Measurements from ENCODE around the gene AGMO. TPM values are rescaled to one million over a fixed set of nuclear protein-coding genes. Genes with fewer than 3 reads are reported as not detected.

AGMO gene
- total and polyA plus RNA-seq, 7 donors: 0.16 to 0.42 (median 0.36) TPM; not detected in 4

DNA sequence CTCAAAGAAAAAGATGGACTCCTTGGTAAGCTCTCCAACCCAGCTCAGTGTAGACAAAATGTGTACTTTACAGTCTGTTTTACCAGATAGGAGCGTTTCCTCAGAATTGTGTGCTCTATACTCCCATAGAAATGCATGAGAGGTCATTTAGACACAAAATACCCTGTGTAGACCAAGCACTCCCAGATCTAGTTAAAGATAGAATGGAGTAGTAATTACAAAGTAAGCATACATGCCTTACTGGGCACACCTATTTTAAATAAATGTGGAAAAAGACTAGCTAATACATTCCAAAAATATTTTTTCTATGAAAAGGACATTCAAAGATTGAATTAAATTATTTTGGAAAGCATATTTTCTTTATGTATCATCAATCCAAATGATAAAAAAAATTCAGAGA lies 387.3 kb downstream of the AGMO start:
- no peak for DNase-seq
- no peak overlapping the region for H3K4me3 ChIP-seq
- intact Hi-C loops (cut with DNase I): no loop called here
- TF ChIP-seq, protein P1, sequence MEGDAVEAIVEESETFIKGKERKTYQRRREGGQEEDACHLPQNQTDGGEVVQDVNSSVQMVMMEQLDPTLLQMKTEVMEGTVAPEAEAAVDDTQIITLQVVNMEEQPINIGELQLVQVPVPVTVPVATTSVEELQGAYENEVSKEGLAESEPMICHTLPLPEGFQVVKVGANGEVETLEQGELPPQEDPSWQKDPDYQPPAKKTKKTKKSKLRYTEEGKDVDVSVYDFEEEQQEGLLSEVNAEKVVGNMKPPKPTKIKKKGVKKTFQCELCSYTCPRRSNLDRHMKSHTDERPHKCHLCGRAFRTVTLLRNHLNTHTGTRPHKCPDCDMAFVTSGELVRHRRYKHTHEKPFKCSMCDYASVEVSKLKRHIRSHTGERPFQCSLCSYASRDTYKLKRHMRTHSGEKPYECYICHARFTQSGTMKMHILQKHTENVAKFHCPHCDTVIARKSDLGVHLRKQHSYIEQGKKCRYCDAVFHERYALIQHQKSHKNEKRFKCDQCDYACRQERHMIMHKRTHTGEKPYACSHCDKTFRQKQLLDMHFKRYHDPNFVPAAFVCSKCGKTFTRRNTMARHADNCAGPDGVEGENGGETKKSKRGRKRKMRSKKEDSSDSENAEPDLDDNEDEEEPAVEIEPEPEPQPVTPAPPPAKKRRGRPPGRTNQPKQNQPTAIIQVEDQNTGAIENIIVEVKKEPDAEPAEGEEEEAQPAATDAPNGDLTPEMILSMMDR (IDR thresholded peaks at IDR 0.05): no peak
- no peak for TF ChIP-seq POLR2A (IDR thresholded peaks at IDR 0.05)
- TF ChIP-seq POLR2AphosphoS5 (IDR thresholded peaks at IDR 0.05): no peak
- no peak for TF ChIP-seq EP300 (IDR thresholded peaks at IDR 0.05)
- no peaks in the 10 kb centered on the region for H3K36me3 ChIP-seq
- no peaks in the 10 kb centered on the region for H3K9me3 ChIP-seq
- no peaks in the 10 kb centered on the region for H3K27me3 ChIP-seq
- no peak overlapping the region for H3K27ac ChIP-seq
- 23 to 51% methylated on average over 1 of the region's 1 CpG for WGBS, 2 donors
- no peaks in the 10 kb centered on the region for H3K4me1 ChIP-seq

DNA sequence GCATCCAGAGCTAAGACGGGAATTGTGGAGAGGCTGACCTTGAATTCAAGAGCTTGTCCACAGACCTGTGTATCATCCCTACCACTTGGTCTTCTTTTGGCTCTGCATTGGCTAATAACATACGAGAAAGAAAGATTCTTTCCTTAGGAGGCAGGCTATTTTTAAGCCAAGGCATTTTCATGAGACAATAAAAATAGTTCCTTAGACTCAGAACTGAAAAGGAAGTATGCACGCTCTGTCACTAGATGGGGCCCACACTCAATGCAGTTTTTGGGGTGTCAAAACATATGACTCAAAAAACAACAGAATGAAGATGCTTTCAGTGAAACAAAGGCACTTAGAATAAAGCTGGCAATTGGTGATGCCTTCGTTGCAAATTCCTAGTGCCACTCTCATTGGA lies 393.3 kb downstream of the AGMO start:
- Histone ChIP-seq H3K4me3 (no peak overlapping the region), H3K36me3 (no peaks in the 10 kb centered on the region), H3K27me3 (no peaks in the 10 kb centered on the region), H3K4me1 (peaks cover 0 to 18% (median 16%) of the 10 kb centered on the region in 4 donors), H3K9me3 (no peaks in the 10 kb centered on the region), H3K27ac (peak overlapping the region in 1 of 4 donors; percentile 23)
- DNase-seq: no peak
- intact Hi-C loops (cut with DNase I): no loop called here
- TF ChIP-seq EP300 (IDR thresholded peaks at IDR 0.05) (no peak), POLR2AphosphoS5 (IDR thresholded peaks at IDR 0.05) (peak in 1 of 4 donors; percentile 33)
- TF ChIP-seq, protein P1 (IDR thresholded peaks at IDR 0.05): no peak
- 52 to 62% methylated on average over 4 of the region's 4 CpGs for WGBS, 2 donors

DNA sequence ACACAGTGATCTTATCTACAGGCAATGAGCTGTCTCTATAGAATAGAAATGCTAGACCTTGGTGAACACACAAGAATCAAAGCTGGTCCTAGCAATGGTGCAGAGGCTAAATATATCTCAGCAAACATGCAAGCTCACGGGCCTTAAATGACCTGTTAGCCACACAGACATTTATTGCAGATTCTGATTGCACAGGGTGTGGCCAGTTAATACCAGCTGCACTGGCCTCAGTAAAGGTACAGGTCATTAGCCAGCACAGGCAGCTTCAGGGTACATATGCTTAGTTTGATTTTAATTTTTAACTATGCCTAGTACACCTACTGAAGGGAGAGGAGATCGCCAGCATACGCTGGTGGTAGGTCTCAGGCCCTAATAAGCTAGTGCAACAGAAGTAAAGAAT lies 393.9 kb downstream of the AGMO start:
- Histone ChIP-seq H3K4me3 (no peak overlapping the region), H3K27me3 (no peaks in the 10 kb centered on the region), H3K4me1 (peaks cover 0 to 18% (median 16%) of the 10 kb centered on the region in 4 donors), H3K27ac (peak overlapping the region in 1 of 4 donors; percentile 23), H3K9me3 (no peaks in the 10 kb centered on the region), H3K36me3 (no peaks in the 10 kb centered on the region)
- no peak for DNase-seq
- intact Hi-C loops (cut with DNase I): no loop called here
- TF ChIP-seq, protein P1 (IDR thresholded peaks at IDR 0.05): no peak
- TF ChIP-seq EP300 (IDR thresholded peaks at IDR 0.05) (no peak), POLR2A (IDR thresholded peaks at IDR 0.05) (no peak), POLR2AphosphoS5 (IDR thresholded peaks at IDR 0.05) (no peak)
- WGBS, 2 donors: 25 to 73% methylated on average over 3 of the region's 3 CpGs

DNA sequence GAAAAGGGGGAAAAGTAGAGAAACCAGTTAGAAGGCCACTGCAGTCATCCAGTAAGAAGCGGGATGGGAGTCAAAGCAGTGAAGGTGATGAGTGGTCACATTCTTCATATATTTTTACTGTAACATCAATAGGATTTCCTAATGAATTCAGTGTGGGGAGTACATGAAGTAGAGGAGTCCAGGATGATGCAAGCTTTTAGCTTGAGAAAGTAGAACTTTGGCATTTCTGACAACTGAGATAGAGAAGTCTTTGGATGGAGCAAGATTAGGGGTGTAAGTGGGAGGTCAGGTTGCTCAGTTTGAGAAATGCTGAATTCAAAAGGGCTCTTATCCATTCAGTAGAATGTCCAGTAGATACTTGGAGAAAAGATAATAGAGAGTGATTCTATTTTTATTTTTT lies 395.2 kb downstream of the AGMO start:
- DNase-seq: no peak
- Histone ChIP-seq H3K9me3 (no peaks in the 10 kb centered on the region), H3K4me1 (peaks cover 0 to 18% (median 16%) of the 10 kb centered on the region in 4 donors), H3K36me3 (no peaks in the 10 kb centered on the region), H3K4me3 (no peak overlapping the region), H3K27me3 (no peaks in the 10 kb centered on the region), H3K27ac (no peak overlapping the region)
- no peak for TF ChIP-seq EP300 (IDR thresholded peaks at IDR 0.05)
- TF ChIP-seq POLR2A (IDR thresholded peaks at IDR 0.05): no peak
- TF ChIP-seq, protein P1 (IDR thresholded peaks at IDR 0.05): no peak
- no peak for TF ChIP-seq POLR2AphosphoS5 (IDR thresholded peaks at IDR 0.05)
- intact Hi-C loops (cut with DNase I): no loop called here
- WGBS, 2 donors: 95 to 98% methylated on average over 1 of the region's 1 CpG

DNA sequence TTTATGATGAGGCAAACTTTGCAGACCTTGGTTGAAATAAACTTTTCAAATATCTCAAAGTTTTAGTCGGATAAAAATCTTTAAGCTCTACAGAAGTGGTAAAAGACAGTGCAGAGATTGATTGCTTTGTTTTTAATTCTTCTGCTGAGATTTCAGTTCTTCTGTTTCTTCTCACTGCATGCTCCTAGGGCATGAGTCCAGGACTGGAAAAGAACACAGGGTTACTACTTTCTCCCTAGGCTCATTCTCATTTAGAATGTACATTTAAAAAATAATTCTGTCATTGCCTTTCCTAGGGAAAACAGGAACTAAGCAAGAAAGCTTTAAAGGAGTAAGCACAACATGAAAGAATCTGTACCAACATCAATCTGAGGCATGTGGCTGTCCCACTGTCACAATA lies 402.6 kb downstream of the AGMO start:
- H3K9me3 ChIP-seq: no peaks in the 10 kb centered on the region
- H3K36me3 ChIP-seq: no peaks in the 10 kb centered on the region
- no peak for DNase-seq
- H3K27me3 ChIP-seq: no peaks in the 10 kb centered on the region
- peak overlapping the region in 3 of 4 donors; percentile 7 to 57 (median 35) for H3K27ac ChIP-seq
- no peak overlapping the region for H3K4me3 ChIP-seq
- peaks cover 0 to 47% (median 28%) of the 10 kb centered on the region in 4 donors for H3K4me1 ChIP-seq
- TF ChIP-seq, protein P1 (IDR thresholded peaks at IDR 0.05): no peak
- peak in 3 of 4 donors; percentile 40 to 65 (median 52) for TF ChIP-seq POLR2AphosphoS5 (IDR thresholded peaks at IDR 0.05)
- intact Hi-C loops (cut with DNase I): no loop called here
- 53 to 61% methylated on average over 1 of the region's 1 CpG for WGBS, 2 donors
